SU-DHL-6 (cell line): ENCODE data around the gene TMTC1.
"Not testable (repeated sequence)": the region's sequence is repeated elsewhere in the genome, so short reads cannot be mapped to it uniquely, and the experiment has no call there.

Experiments
- H2AFZ ChIP-seq: fragments of 200-600 bp; sonication (generic); 2 replicates; pipeline ENCODE4 v1.6.1; 2014; ENCODE audit warnings: low read depth, mild to moderate bottlenecking, moderate library complexity, mixed read lengths, antibody characterized with exemption, low read length; ENCODE audit not compliant: severe bottlenecking
- H3F3A ChIP-seq: fragments of 200-600 bp; shearing (Covaris generic); 2 replicates; pipeline ENCODE4 v1.6.0; 2016; ENCODE audit warnings: antibody characterized with exemption, mild to moderate bottlenecking; ENCODE audit not compliant: insufficient read depth
- H3K27ac ChIP-seq: fragments of 200-600 bp; sonication (generic); 2 replicates; pipeline ENCODE4 v1.5.1; 2016; ENCODE audit warnings: low read depth, mild to moderate bottlenecking, low read length, moderate library complexity, mixed read lengths
- H3K27me3 ChIP-seq: fragments of 200-600 bp; sonication (generic), shearing (Covaris generic); 2 replicates; pipeline ENCODE4 v1.6.0; 2014; ENCODE audit warnings: mild to moderate bottlenecking, low read length
- H3K36me3 ChIP-seq: fragments of 200-600 bp; sonication (generic); 2 replicates; pipeline ENCODE4 v1.6.1; 2014; ENCODE audit warnings: mild to moderate bottlenecking, low read length, mixed read lengths
- H3K4me2 ChIP-seq: fragments of 300-600, 200-600 bp; shearing (Covaris generic), sonication (generic); 2 replicates; pipeline ENCODE4 v1.6.0; 2014; ENCODE audit warnings: low read length, low read depth, mild to moderate bottlenecking; ENCODE audit not compliant: poor library complexity, severe bottlenecking
- H3K4me3 ChIP-seq: fragments of 200-600 bp; sonication (generic); 2 replicates; pipeline ENCODE4 v1.5.1; 2014; ENCODE audit warnings: antibody characterized with exemption, low read length, mild to moderate bottlenecking, mixed read lengths; ENCODE audit not compliant: insufficient read depth, poor library complexity, severe bottlenecking
- H3K79me2 ChIP-seq: fragments of 200-600 bp; sonication (generic); 2 replicates; pipeline ENCODE4 v1.6.1; 2014; ENCODE audit warnings: mild to moderate bottlenecking, low read length, moderate library complexity; ENCODE audit not compliant: insufficient read depth
- H3K9ac ChIP-seq: fragments of 200-600 bp; sonication (generic); 2 replicates; pipeline ENCODE4 v1.7.0; 2014; ENCODE audit warnings: mild to moderate bottlenecking, low read length
- H3K9me2 ChIP-seq: fragments of 200-600 bp; sonication (generic); replicated peaks from 2 replicates; pipeline ENCODE4 v1.6.1; 2014; ENCODE audit warnings: low read length; ENCODE audit not compliant: insufficient read depth
- H3K9me3 ChIP-seq: fragments of 200-600 bp; sonication (generic); 2 replicates; pipeline ENCODE4 v1.6.1; 2014; ENCODE audit warnings: low read length, mixed read lengths; ENCODE audit not compliant: insufficient read depth
- H4K20me1 ChIP-seq: fragments of 200-600 bp; sonication (generic); 2 replicates; pipeline ENCODE4 v1.6.1; 2014; ENCODE audit warnings: low read depth, mild to moderate bottlenecking, antibody characterized with exemption, low read length, moderate library complexity, mixed read lengths
- EZH2phosphoT487 ChIP-seq: fragments of 200-600 bp; sonication (generic), shearing (Covaris generic); conservative IDR thresholded peaks from 2 replicates; pipeline ENCODE4 v1.6.1; 2018; ENCODE audit warnings: mild to moderate bottlenecking, antibody characterized with exemption, low read length, moderate library complexity, mixed read lengths
- TF ChIP-seq, protein P1 (sequence below): fragments of 200-600 bp; sonication (generic); IDR thresholded peaks from one replicate; pipeline ENCODE4 v1.5.1; 2017; ENCODE audit warnings: antibody characterized with exemption, mild to moderate bottlenecking, low read length, moderate library complexity; ENCODE audit not compliant: insufficient read depth, poor library complexity, severe bottlenecking

The TMTC1 gene

DNA sequence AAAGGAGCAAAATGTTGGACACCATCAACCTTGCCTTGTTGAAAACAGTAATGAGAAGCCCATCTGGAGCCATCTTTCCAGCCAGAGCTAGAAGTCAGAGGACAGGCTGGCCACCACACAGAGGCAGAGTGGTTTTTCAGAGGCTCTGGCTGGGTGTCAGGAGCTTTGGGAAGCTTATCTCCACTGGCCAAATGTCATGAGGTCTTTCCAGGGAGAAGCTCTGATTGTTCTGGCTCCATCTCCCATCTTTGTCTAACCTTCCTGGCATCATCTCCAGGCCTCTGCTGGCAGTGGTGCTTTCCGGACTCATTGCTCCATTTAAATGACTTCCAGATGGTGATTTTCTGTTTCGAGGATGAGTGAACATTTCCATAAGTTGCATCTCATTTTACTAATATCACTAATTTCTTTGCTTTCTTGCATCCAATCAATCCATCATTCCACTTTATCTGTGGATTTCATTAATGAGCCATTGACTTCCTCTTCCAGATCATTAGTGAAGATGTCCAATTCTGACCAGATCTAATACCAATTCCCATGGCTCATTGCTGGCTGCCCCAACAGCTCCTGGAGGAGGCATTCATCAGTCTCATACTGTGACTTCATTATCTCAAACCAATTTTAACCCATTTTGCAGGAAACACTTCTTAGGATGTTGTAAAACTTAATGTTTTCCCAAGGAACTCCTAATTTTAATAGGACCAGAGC is 35.3 kb upstream of the TMTC1 start:
- H3K36me3 ChIP-seq: no peaks in the 10 kb centered on the region
- no peaks in the 10 kb centered on the region for H3K27me3 ChIP-seq
- H3K9me2 ChIP-seq: no peaks in the 10 kb centered on the region
- no peak overlapping the region for H2AFZ ChIP-seq
- no peaks in the 10 kb centered on the region for H3K79me2 ChIP-seq
- no peak overlapping the region for H3K4me2 ChIP-seq
- H3K4me3 ChIP-seq: no peak overlapping the region
- H3F3A ChIP-seq: no peaks in the 10 kb centered on the region
- no peaks in the 10 kb centered on the region for H4K20me1 ChIP-seq
- TF ChIP-seq, protein P1, sequence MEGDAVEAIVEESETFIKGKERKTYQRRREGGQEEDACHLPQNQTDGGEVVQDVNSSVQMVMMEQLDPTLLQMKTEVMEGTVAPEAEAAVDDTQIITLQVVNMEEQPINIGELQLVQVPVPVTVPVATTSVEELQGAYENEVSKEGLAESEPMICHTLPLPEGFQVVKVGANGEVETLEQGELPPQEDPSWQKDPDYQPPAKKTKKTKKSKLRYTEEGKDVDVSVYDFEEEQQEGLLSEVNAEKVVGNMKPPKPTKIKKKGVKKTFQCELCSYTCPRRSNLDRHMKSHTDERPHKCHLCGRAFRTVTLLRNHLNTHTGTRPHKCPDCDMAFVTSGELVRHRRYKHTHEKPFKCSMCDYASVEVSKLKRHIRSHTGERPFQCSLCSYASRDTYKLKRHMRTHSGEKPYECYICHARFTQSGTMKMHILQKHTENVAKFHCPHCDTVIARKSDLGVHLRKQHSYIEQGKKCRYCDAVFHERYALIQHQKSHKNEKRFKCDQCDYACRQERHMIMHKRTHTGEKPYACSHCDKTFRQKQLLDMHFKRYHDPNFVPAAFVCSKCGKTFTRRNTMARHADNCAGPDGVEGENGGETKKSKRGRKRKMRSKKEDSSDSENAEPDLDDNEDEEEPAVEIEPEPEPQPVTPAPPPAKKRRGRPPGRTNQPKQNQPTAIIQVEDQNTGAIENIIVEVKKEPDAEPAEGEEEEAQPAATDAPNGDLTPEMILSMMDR: no peak
- TF ChIP-seq EZH2phosphoT487: no peak
- no peak overlapping the region for H3K9ac ChIP-seq
- no peaks in the 10 kb centered on the region for H3K9me3 ChIP-seq
- H3K27ac ChIP-seq: no peak overlapping the region

GRCh38 chr12:29816874-29817725 is 33.4 kb upstream of the TMTC1 start:
- H3K36me3 ChIP-seq: no peaks in the 10 kb centered on the region
- H3F3A ChIP-seq: no peaks in the 10 kb centered on the region
- H3K79me2 ChIP-seq: no peaks in the 10 kb centered on the region
- H3K27me3 ChIP-seq: no peaks in the 10 kb centered on the region
- no peak overlapping the region for H3K4me3 ChIP-seq
- H4K20me1 ChIP-seq: no peaks in the 10 kb centered on the region
- no peak overlapping the region for H2AFZ ChIP-seq
- no peak for TF ChIP-seq EZH2phosphoT487
- TF ChIP-seq, protein P1: no peak
- H3K27ac ChIP-seq: no peak overlapping the region
- no peaks in the 10 kb centered on the region for H3K9me2 ChIP-seq
- no peaks in the 10 kb centered on the region for H3K9me3 ChIP-seq
- no peak overlapping the region for H3K9ac ChIP-seq
- H3K4me2 ChIP-seq: no peak overlapping the region

GRCh38 chr12:29809616-29810361 is 26.0 kb upstream of the TMTC1 start:
- H3K4me3 ChIP-seq, H3K4me2 ChIP-seq: not testable (repeated sequence)

More at GRCh38 chr12:29809616-29810361, 26.0 kb upstream of the TMTC1 start:
- not testable (repeated sequence) for H3K79me2 ChIP-seq, H3K9ac ChIP-seq, H3F3A ChIP-seq, H3K27me3 ChIP-seq, H3K9me2 ChIP-seq, H3K27ac ChIP-seq, H4K20me1 ChIP-seq, H3K36me3 ChIP-seq, H2AFZ ChIP-seq, H3K9me3 ChIP-seq
